ENCODE measurements around the gene MEGF6. TPM values are rescaled to one million over a fixed set of nuclear protein-coding genes. Genes with fewer than 3 reads are reported as not detected.
"Not testable (repeated sequence)": the region's sequence is repeated elsewhere in the genome, so short reads cannot be mapped to it uniquely, and the experiment has no call there.

MEGF6 gene
- total RNA-seq, 1 experiment from 2014 or later = 21.3 TPM

DNA sequence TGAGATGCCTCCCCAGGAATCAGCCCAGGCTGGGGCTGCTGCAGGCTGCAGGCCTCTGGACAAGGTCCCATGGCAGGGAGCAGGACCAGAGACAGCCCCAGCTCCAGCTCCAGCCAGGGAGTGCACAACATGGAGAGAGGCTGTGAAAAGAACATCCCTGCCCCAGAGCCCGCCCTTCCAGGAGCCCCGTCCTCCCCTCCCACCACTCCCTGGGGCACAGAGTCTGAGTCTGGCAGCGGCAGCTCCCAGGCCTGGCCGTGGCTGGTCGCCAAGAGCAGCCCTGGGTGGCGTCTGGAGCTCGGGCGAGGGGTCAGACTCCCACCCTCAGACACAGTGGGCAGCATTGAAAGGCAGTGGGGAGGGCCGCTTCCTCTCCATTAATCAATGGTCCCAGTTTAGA, 37.8 kb downstream of the MEGF6 start:
- H2BK5ac ChIP-seq (ENCODE audit: insufficient read length, low read length) = no peak overlapping the region
- H3K14ac ChIP-seq (ENCODE audit: insufficient read depth, low read length) = no peak overlapping the region; the same call in 1 of the 2 replicates
- Mint-ChIP-seq H3K36me3 (ENCODE audit: insufficient read depth in 1 of 3, low read depth in 3 of 3) (peaks cover 4 to 7% (median 6%) of the 10 kb centered on the region in 3 experiments; a peak in 4 of 7 replicates), H3K4me1 (no peaks in the 10 kb centered on the region), H3K27ac (no peak overlapping the region), H3K4me3 (no peak overlapping the region), H3K27me3 (ENCODE audit: low read depth) (no peaks in the 10 kb centered on the region; the same call in 1 of the 2 replicates), H3K9me3 (no peaks in the 10 kb centered on the region)
- no peak overlapping the region for H2BK15ac ChIP-seq (ENCODE audit: low read depth, low read length)
- no peaks in the 10 kb centered on the region for H3K79me1 ChIP-seq (ENCODE audit: insufficient read depth, low read depth, low read length, poor library complexity, severe bottlenecking)
- H3K4me2 ChIP-seq (ENCODE audit: insufficient read depth, insufficient read length, low read length) = no peak overlapping the region
- no peaks in the 10 kb centered on the region for H3K23me2 ChIP-seq (ENCODE audit: insufficient read length, low read depth, low read length, poor library complexity, severe bottlenecking)
- no peak overlapping the region for H4K91ac ChIP-seq (ENCODE audit: insufficient read length, low read depth, low read length)
- TF ChIP-seq, protein P1, sequence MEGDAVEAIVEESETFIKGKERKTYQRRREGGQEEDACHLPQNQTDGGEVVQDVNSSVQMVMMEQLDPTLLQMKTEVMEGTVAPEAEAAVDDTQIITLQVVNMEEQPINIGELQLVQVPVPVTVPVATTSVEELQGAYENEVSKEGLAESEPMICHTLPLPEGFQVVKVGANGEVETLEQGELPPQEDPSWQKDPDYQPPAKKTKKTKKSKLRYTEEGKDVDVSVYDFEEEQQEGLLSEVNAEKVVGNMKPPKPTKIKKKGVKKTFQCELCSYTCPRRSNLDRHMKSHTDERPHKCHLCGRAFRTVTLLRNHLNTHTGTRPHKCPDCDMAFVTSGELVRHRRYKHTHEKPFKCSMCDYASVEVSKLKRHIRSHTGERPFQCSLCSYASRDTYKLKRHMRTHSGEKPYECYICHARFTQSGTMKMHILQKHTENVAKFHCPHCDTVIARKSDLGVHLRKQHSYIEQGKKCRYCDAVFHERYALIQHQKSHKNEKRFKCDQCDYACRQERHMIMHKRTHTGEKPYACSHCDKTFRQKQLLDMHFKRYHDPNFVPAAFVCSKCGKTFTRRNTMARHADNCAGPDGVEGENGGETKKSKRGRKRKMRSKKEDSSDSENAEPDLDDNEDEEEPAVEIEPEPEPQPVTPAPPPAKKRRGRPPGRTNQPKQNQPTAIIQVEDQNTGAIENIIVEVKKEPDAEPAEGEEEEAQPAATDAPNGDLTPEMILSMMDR (conservative IDR thresholded peaks at IDR 0.05) = no peak
- no peak overlapping the region for H2BK120ac ChIP-seq (ENCODE audit: low read depth, low read length, poor library complexity, severe bottlenecking)
- no peak overlapping the region for H3K27ac ChIP-seq (ENCODE audit: insufficient read length, low read depth, low read length)
- no peak overlapping the region for H3K4ac ChIP-seq (ENCODE audit: low read depth, low read length)
- H4K20me1 ChIP-seq (ENCODE audit: control insufficient read depth, insufficient read depth, insufficient read length) = no peaks in the 10 kb centered on the region
- whole genome bisulfite sequencing (ENCODE audit: extremely low coverage, insufficient read length, low lambda C conversion rate) = no CpG with 5 or more reads among the region's 9 CpGs
- H3K23ac ChIP-seq (ENCODE audit: insufficient read length, low read depth, low read length) = no peak overlapping the region
- H3K9me3 ChIP-seq (ENCODE audit: control insufficient read depth, low read depth, low read length) = no peaks in the 10 kb centered on the region
- H3K4me1 ChIP-seq (ENCODE audit: insufficient read depth, low read length) = no peaks in the 10 kb centered on the region
- no peak overlapping the region for H2BK12ac ChIP-seq (ENCODE audit: insufficient read length, low read depth, low read length)
- H2AK5ac ChIP-seq (ENCODE audit: insufficient read length, low read length) = no peak overlapping the region
- no peak overlapping the region for H2BK20ac ChIP-seq (ENCODE audit: low read depth, low read length, poor library complexity, severe bottlenecking)
- no peak overlapping the region for H3K18ac ChIP-seq (ENCODE audit: insufficient read length, low read depth, low read length)
- no peak overlapping the region for H3K56ac ChIP-seq (ENCODE audit: insufficient read length, low read depth, low read length)
- no peak for DNase-seq
- no peak overlapping the region for H4K5ac ChIP-seq (ENCODE audit: insufficient read length, low read depth, low read length)
- H4K8ac ChIP-seq (replicated peaks; ENCODE audit: insufficient read length, low read depth, low read length) = no peak overlapping the region
- no peaks in the 10 kb centered on the region for H3K27me3 ChIP-seq (ENCODE audit: insufficient read depth, low read length)
- H2AFZ ChIP-seq (ENCODE audit: low read length) = no peak overlapping the region
- H3T11ph ChIP-seq (ENCODE audit: low read length) = no peak overlapping the region
- H3K79me2 ChIP-seq (ENCODE audit: insufficient read depth, low read length) = no peaks in the 10 kb centered on the region
- no peak overlapping the region for H3K9ac ChIP-seq (ENCODE audit: extremely low read depth, insufficient read length, low read length)

DNA sequence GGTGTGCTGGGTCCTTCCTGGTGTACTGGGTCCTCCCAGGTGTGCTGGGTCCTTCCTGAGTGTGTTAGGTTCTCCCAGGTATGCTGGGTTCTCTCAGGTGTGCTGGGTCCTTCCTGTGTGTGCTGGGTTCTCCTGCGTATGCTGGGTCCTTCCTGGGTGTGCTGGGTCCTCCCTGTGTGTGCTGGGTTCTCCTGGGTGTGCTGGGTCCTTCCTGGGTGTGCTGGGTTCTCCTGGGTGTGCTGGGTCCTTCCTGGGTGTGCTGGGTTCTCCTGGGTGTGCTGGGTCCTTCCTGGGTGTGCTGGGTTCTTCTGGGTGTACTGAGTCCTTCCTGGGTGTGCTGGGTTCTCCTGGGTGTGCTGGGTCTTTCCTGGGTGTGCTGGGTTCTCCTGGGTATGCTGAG, 38.7 kb downstream of the MEGF6 start:
- not testable (repeated sequence) for H3K4me2 ChIP-seq (ENCODE audit: insufficient read depth, insufficient read length, low read length); H2BK15ac ChIP-seq (ENCODE audit: low read depth, low read length); H3K23me2 ChIP-seq (ENCODE audit: insufficient read length, low read depth, low read length, poor library complexity, severe bottlenecking); H3K9me3 ChIP-seq (ENCODE audit: control insufficient read depth, low read depth, low read length); H4K91ac ChIP-seq (ENCODE audit: insufficient read length, low read depth, low read length); H2BK20ac ChIP-seq (ENCODE audit: low read depth, low read length, poor library complexity, severe bottlenecking); H3K36me3 Mint-ChIP-seq (ENCODE audit: insufficient read depth in 1 of 3, low read depth in 3 of 3); H4K20me1 ChIP-seq (ENCODE audit: control insufficient read depth, insufficient read depth, insufficient read length); H4K5ac ChIP-seq (ENCODE audit: insufficient read length, low read depth, low read length); H3K27me3 ChIP-seq (ENCODE audit: insufficient read depth, low read length); H2AFZ ChIP-seq (ENCODE audit: low read length); H2BK5ac ChIP-seq (ENCODE audit: insufficient read length, low read length); H2AK5ac ChIP-seq (ENCODE audit: insufficient read length, low read length); H3T11ph ChIP-seq (ENCODE audit: low read length); H3K56ac ChIP-seq (ENCODE audit: insufficient read length, low read depth, low read length); H3K27ac Mint-ChIP-seq; H3K79me2 ChIP-seq (ENCODE audit: insufficient read depth, low read length); H4K8ac ChIP-seq (replicated peaks; ENCODE audit: insufficient read length, low read depth, low read length); H3K9me3 Mint-ChIP-seq; H3K4me1 ChIP-seq (ENCODE audit: insufficient read depth, low read length); H3K27ac ChIP-seq (ENCODE audit: insufficient read length, low read depth, low read length); H2BK12ac ChIP-seq (ENCODE audit: insufficient read length, low read depth, low read length); H3K4me3 Mint-ChIP-seq; H3K23ac ChIP-seq (ENCODE audit: insufficient read length, low read depth, low read length); H3K18ac ChIP-seq (ENCODE audit: insufficient read length, low read depth, low read length); H3K4ac ChIP-seq (ENCODE audit: low read depth, low read length); H3K79me1 ChIP-seq (ENCODE audit: insufficient read depth, low read depth, low read length, poor library complexity, severe bottlenecking); H3K4me1 Mint-ChIP-seq; H3K9ac ChIP-seq (ENCODE audit: extremely low read depth, insufficient read length, low read length); H2BK120ac ChIP-seq (ENCODE audit: low read depth, low read length, poor library complexity, severe bottlenecking); DNase-seq; H3K14ac ChIP-seq (ENCODE audit: insufficient read depth, low read length); H3K27me3 Mint-ChIP-seq (ENCODE audit: low read depth)
- no CpG with 5 or more reads among the region's 1 CpG for WGBS (ENCODE audit: extremely low coverage, insufficient read length, low lambda C conversion rate)
